Measurements from ENCODE around the gene PACRG. TPM values are rescaled to one million over a fixed set of nuclear protein-coding genes. Genes with fewer than 3 reads are reported as not detected.

PACRG gene
- total RNA-seq, 1 experiment from 2014 or later: not detected

DNA sequence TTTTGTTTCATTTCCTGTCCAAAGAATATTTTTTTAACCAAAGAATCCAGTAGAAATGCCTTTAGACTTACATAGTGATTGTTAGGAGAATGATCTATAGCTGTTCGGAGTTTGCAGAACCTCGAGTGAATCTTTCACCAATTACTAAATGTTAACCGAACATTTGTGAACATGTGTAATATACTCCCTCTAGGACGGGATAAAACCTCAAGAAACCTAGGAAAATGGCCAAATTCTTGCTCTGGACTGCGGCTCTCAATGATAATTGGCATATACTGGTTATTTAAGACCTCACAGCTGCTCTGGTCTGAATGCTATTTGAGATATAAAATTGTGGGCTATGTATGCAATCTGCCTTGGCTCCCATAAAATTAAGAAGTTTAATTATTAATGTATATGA lies 137.1 kb downstream of the PACRG start:
- no peak for DNase-seq (ENCODE audit: low spot score)

DNA sequence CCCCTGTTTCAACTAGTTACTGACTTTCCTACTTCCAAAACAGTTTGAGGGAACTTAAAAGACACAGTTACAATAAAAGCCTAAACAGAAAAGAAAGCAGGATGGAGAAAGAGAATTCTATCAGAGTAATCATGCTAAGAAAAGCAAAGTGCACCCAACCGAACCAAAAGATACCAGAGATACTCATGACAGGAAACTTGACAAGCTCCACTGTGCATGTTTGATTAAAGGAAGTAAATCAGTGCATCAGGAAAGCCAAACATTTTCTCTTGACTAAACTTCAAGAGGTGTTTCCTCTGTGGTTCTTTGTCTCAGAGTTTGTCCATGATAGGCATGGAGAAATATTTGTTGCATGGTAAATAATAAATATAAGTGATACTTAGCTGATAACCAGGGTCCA lies 138.9 kb downstream of the PACRG start:
- no peak for DNase-seq (ENCODE audit: low spot score)

DNA sequence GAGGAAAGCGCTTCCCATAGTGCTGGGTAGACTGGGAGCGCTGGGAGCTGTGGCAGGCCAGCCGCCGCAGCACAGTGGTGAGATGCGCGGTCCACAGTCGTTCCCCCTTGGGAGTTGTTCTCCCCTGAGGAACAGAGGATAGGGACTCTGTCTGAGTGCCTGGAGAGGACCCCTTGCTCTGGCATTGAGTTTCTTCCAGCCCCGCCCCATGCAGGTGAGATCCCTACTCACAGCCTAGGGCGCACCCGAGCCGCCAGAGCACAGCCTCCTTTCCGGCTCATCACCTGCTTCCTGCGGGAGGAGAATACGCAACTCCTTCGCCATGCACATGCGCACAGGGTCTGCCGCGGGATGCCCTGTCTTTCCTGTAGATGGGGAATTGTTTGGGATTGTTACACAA lies 140.6 kb downstream of the PACRG start:
- DNase-seq (ENCODE audit: low spot score): no peak

- DNase-seq (ENCODE audit: low spot score): no peak
Measured at GRCh38 chr6:162871966-162872365, 144.2 kb downstream of the PACRG start.

- DNase-seq (ENCODE audit: low spot score): no peak
Measured at GRCh38 chr6:162873537-162873936, 145.8 kb downstream of the PACRG start.

DNA sequence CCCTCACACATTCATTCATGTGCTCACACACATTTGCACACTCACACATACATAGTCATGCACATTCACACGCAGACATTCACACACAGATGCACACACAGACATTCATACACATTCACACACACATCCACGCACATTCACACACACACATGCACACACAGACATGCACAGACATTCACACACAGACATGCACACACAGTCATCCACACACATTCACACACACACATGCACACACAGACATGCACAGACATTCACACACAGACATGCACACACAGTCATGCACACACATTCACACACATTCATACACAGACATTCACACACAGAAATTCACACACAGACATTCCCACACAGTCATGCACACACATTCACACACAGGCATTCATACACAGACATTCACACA lies 147.3 kb downstream of the PACRG start:
- DNase-seq (ENCODE audit: low spot score): no peak

DNA sequence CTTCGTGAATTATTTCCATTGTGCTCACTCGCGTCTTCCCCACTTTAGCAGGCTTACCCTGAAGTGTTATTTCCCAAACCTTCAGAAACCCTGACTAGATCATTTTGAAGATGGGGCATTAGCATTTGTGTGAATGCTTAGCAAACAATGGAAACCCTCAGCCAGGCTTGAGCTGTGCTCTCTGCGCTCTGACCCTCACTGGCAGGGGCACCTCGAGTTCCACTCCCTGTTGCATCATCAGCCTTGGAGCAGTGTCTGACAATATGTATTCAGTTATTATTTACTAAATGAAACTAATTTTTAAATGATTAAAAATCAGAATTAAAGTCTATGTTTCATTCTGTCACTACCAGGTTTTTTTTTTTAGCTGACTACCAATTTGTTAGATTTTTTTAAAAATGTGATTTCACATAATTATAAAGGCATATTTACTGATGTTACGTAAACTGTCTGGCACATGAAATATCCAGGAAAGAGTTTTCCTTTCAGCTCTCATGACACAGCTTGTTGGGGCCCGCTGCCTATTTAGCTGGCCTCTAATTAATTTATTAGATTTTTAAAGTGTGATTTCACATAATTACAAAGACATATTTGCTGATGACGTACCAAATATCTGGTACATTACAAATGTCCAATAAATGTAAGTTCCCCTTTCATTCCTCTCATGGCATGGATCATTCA lies 155.2 kb downstream of the PACRG start:
- DNase-seq (ENCODE audit: low spot score): no peak

DNA sequence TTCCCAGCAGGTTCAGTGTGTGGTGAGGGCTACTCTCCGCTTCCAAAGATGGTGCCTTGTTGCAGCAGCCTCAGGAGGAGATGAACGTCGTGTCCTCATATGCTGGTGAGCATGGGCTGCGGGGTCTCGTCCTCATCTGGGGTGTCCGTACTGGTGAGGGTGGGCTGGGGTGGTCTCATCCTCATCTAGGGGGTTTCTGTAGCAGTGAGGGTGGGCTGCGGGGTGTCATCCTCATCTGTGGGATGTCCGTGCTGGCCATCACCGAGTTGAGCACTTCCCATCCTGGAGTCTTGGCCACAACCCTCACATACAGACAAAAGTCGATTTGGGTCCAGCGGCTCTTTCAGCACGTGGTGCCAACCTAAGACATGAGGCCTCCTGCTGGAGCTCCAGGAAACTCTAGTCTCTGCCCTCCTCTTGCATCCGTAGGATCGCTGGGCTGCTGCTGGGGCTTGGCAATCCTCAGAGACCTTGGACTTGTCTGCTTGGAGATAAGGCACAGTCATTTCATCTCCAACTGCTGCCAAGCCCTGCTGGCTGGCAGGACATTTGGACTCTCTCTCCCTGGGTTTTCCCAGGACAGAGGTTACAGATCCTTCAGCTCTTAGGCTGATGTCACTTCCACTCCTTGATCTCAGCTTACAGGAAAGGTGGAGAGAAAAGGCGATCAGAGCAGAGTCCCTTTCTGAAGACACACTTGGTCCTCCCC lies 160.4 kb downstream of the PACRG start:
- DNase-seq (ENCODE audit: low spot score): no peak

- DNase-seq (ENCODE audit: low spot score): no peak
Measured at GRCh38 chr6:162889303-162889702, 161.5 kb downstream of the PACRG start.

GRCh38 chr6:162898011-162898410 lies 170.2 kb downstream of the PACRG start:
- DNase-seq (ENCODE audit: low spot score): no peak

- DNase-seq (ENCODE audit: low spot score): no peak
Measured at GRCh38 chr6:162899148-162899547, 171.4 kb downstream of the PACRG start.

- no peak for DNase-seq (ENCODE audit: low spot score)
Measured at GRCh38 chr6:162900503-162900902, 172.7 kb downstream of the PACRG start.

- no peak for DNase-seq (ENCODE audit: low spot score)
Measured at GRCh38 chr6:162904069-162904663, 176.4 kb downstream of the PACRG start.

DNA sequence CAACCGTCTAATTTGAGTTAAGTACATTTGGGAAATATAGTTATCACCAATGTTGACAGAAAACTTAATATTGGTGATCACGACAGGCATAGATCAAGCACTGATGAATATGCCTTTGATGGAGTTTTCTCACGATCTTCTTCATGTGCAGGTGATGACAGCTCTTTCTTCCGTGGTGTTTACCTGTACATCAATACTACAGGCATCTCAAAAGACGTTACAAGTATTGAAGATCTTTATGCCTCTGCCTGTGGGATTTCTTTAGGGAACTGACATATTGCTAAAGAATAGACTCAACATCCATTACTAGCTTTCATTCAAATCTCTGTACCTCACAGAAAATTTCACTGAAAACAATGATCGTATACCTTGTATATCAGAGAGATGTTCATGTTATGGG lies 178.7 kb downstream of the PACRG start:
- no peak for DNase-seq (ENCODE audit: low spot score)

GRCh38 chr6:162907876-162908481 lies 180.2 kb downstream of the PACRG start:
- DNase-seq (ENCODE audit: low spot score): no peak

DNA sequence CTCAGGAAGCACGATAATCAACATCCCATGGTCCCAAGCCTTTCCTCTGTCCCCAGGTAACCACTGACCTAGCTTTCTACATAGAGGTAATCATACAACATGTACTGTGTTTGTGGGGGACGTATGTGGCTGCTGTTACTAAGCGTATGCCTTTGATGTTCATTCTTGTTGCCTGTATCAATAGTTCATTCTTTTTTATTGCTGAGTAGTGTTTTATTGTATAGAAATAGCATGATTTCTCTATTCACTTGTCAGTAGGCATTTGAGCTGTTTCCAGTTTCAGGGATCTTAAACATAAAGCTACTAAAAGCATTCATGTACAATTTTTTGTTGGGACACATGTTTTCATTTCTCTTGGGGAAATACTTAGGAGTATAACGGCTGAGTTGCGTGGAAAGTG lies 185.4 kb downstream of the PACRG start:
- no peak for DNase-seq (ENCODE audit: low spot score)

GRCh38 chr6:162917506-162917905 lies 189.7 kb downstream of the PACRG start:
- no peak for DNase-seq (ENCODE audit: low spot score)

DNA sequence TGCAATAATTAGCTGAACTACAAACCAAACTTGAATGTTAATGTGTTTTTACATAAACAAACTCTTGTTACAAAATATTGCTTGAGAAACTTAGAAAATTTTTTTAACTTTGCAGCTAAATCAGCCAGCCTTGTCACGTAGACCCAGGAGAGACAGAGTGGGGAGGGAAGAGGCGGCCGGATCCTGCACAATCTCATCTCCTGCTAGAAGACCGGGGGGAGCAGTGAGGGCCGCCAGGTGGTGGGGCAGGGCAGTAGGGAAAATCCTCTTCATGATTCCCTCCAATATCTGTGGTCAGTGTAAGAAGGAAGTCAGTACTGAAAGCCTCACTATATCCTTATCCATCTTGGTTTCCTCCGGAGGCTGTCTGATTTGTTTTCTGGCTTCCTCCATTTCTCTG lies 193.3 kb downstream of the PACRG start:
- DNase-seq (ENCODE audit: low spot score): no peak

GRCh38 chr6:162921510-162922040 lies 193.8 kb downstream of the PACRG start:
- DNase-seq (ENCODE audit: low spot score): no peak

GRCh38 chr6:162922563-162923166 lies 194.9 kb downstream of the PACRG start:
- no peak for DNase-seq (ENCODE audit: low spot score)

- no peak for DNase-seq (ENCODE audit: low spot score)
Measured at GRCh38 chr6:162934844-162935243, 207.1 kb downstream of the PACRG start.

DNA sequence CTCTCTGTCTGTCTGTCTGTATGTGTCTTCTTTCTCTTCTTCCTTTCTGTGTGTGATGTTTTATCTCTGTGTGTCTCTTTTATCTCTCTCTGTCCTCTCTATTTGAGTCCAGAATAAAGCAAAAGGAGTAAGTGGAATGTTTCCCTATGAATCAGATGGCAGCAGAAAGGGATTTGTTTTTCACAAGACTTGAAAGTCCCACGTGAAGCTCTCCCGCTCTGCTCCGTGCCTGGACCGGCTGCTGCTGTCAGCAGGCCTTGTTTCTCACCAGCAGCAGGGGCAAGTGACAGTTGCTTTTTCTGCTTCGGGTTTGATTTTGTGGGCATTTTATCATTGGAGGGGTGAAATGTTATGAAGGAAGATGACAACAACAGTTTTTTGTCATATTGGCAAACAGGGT lies 212.7 kb downstream of the PACRG start:
- no peak for DNase-seq (ENCODE audit: low spot score)

Measured in A172 (cell line).